ENCODE results near the gene MFAP3.
A peak's percentile ranks its signal among the peaks of the same experiment; 100 is the strongest.
"Not testable (repeated sequence)": the region's sequence is repeated elsewhere in the genome, so short reads cannot be mapped to it uniquely, and the experiment has no call there.

The MFAP3 gene

DNA sequence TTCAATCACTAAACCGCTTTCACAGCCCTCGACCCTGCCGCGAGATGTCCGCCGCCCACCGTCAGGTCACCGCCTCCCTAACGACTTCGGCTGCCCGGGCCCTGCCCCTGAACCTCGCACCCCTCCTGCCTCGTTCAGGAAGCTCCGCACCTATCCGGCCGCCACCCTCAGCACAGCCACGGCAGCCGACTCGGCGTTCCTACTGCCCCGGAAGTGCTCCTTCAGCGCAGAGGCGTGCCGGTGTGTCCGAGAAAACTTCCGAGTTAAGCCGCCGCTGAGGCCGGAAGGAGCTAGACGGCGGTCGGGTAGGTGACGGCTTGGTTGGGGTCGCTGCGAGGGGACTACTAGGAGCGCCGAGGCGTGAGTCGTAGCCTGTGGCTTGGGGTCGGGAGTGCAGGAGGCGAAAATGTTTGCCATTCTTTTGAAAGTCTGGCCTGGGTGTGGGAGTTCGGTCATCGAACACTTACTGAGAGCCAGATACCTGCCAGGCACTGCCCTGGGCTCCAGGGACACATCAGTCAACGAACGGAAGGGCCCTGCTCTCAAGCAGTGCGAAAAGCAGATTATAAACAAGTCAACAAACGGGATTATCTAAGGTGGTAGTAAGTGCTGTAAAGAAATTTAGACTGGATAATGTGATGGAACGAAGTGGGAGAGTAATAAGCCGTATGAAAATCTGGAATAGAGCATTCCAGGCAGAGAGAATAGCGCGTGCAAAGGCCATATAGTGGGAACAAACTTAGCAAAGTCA is at the start of gene MFAP3, which contains the start of gene FAM114A2:
Gene MFAP3, plus strand, starts transcription at position 261 of the 751 bp plus-strand sequence. CDS start 10,756 bp downstream, outside the sequence.
Gene FAM114A2, minus strand, starts transcription at position 204 of the 751 bp plus-strand sequence. CDS start 3,957 bp downstream, outside the sequence.
- peak; percentile 83 for DNase-seq

DNA sequence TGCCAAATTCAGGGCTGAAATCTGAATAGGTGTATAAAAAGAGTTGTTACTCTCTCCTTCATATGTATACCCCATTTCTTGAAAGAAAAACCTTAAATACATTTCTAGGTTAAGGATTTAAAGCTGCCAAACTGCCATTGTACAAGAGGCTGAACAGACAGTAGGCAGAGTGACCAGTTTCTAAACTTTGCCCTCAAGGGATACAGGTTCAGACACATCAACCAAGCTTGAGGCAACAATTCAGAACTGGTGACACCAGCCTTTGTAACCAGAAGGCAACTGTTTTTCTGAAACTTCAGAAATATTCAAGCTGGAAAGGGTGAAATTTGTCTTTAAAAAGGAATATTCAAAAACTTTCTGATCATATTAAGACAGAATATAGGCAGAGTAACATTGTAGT is 47.6 kb upstream of the MFAP3 start:
- no peak for DNase-seq

DNA sequence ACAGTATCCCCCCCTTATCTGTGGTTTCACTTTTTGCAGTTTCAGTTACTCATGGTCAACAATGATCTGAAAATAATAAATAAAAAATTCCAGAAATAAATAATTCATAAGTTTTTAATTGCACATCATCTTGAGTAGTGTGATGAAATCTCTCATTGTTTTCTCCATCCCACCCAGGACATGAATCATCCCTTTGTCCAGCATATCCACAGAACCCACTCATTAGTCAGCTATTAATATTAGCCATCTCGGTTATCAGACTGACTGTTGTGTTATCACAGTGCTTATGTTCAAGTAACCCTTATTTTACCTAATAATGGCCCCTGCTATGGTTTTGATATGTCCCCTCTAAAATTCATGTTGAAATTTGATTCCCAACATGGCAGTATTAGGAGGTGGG is 40.8 kb upstream of the MFAP3 start:
- DNase-seq = no peak

DNA sequence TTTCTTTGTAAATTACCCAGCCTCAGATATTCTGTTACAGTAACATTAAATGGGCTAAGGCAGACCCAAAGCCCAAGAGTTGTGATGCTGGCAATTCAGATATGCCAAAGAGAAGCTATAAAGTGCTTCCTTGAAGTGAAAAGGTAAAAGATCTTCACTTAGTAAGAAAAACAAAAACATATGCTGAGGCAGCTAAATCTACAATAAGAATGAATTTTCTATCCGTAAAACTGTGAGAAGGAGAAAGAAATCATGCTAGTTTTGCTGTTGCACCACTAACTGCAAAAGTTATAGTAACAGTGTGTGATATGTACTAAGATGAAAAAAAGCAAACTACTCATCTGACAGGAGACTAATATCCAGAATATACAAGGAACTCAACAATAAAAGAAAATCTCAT is 40.0 kb upstream of the MFAP3 start:
- no peak for DNase-seq

DNA sequence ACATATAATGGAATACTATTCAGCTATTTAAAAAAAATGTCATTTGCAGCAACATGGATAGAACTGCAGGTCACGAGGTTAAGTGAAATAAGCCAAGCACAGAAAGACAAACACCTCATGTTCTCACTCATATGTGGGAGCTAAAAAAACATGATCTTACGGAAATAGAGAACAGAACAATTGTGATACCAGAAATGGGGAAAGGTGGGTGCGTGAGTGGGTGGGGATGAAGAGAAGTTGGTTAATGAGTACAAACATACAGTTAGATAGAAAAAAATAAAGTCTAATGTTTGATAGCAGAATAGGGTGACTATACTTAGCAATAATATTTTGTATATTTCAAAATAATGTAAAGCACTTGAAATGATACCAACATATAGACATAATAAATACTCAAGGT is 38.8 kb upstream of the MFAP3 start:
- DNase-seq = no peak

DNA sequence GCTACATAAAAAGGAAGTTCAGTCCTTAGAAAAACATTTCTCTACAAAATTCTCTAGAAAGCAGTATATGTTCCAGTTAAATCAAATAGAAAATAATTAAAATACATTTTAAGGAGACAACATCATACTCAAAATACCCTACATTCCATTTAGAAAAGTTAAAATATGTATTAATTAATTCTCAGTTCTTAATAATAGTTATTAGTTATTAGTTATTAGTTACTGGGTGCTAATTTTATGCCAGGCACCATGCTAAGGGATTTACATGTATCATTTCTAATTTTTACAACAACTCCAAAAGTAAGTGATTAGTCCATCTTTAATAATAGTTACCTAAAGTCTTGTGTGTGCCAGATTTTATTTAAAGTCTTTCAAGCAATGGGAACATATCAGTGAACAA is 38.1 kb upstream of the MFAP3 start:
- no peak for DNase-seq

DNA sequence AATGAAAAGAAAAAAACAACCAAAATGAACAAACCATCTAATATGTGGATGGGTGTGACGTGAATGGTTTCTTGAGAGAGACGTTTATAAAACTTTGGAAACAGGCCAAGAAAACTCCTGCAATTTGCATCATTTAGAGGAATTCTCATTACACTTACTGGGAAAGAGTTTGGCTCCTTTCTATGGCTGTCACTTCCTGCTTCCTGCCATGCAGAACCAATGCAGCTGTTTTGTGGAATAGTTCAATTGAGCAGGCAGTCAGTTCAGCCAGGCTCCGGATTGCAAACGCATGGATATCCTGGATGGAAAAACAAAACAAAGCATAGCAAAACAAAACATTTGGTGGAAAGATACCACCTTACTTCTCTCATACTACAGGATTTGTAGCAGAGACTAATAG is 36.7 kb upstream of the MFAP3 start:
- DNase-seq = no peak

DNA sequence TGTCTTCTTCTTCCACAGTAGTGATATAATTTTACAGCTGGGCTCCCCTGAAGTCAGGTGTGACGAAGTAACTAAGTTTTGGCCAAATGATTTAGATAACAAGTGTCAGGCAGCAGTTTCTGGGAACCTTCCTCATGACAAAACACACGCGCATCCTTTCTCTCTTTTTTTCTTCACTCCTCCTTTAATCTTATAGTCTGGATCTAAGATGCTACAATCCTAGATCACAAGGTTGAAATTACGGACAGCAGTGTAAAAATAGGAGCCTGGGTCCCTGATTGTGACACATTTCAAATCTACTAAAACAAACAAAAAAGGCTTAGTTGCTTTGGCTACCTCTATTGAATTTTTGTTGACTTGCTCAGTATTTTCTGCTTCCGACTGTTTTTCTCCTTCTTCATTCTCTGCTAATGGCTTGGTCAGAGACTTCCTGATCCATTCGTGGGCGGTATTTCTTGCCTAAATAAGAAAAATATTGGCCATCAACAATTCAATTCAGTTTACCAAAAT is 36.2 kb upstream of the MFAP3 start:
- no peak for DNase-seq

DNA sequence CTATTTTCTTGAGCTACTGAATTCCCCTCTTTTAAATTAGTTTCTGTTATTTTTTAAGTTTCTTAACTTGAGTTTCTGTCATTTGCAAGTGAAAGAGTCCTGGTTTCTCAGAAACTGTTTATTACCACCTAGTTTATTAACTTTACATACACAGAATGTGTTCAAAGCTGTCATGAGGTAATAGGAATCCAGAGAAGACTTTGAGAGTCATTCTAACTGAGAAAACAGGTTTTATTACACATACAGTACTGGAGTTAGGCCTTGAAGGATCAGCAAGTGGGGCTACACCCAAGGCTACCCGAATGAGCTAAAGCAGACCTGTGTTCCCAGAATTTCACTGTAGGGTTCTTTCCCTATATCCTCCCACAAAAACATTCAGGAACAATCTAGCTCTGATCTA is 33.1 kb upstream of the MFAP3 start:
- no peak for DNase-seq

DNA sequence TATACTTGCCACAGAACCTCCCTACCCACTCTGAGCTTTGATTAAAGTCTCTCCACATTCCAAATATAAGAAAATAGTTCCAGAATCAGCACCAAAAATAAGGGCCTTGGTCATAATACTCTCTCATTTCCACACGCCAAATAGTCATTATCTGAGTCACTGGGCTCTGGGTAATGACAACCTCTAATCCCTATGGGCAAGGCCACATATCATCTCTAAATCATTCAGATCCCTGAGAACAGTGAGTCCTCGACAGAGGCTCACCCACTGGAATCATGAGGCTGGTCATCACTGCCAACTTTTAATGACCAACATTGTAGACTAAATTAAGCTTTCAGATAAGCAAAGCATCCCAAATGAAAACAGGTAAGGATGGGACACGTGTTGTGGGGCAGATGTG is 28.1 kb upstream of the MFAP3 start:
- DNase-seq = no peak

DNA sequence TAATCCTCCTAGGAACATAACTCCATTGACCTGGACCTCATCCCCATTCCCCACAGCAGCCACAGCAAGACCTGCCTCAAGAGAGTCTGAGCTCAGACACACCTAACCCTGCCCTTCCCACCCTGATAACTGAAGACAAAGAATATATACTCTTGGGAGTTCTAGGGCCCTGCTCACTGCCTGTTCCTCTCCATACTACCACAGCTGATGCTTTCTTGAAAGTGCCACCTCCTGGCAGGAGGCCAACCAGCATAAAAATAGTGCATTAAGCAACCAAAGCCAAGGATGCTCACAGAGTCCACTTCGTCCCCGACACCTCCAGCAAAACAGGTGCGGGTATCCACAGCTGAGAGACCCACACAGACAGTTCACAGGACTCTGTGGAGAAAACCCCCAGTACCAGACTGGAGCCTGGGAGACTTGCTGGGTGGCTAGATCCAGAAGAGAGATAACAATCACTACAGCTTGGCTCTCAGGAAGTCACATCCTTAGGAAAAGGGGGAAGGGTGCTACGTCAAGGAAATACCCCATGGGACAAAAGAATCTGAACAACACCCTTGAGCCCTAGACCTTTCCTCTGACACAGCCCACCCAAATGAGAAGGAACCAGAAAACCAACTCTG is 23.6 kb upstream of the MFAP3 start:
- DNase-seq = no peak

DNA sequence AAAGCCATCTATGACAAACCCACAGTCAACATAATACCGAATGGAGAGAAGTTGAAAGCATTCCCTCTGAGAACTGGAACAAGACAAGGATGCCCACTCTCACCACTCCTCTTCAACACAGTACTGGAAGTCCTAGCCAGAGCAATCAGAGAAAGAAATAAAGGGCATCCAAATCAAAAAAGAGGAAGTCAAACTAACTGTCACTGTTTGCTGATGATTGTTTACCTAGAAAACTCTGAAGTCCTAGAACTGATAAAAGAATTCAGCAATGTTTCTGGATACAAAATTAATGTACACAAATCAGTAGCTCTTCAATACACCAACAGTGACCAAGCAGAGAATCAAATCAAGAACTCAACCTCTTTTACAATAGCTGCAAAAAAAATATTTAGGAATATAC is 19.8 kb upstream of the MFAP3 start:
- not testable (repeated sequence) for DNase-seq

DNA sequence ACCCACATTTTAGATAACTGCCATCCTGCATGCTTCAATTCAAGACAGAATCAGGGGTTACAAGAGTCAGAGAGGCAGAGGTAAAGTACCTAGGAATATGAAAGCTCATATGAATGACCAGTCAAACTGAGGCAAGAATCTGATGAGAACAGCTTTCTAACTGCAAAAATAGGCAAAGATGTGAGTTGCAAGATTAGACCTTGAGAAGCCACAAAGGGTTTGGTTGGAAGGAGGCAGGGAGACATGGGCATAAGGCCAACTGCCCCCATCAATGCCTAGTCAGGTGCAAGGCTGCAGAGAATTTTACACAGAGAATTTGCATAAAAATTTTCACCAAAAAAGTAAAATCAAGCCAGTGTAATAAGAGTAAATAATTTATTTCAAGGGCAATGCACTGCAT is 12.8 kb upstream of the MFAP3 start:
- DNase-seq = no peak

DNA sequence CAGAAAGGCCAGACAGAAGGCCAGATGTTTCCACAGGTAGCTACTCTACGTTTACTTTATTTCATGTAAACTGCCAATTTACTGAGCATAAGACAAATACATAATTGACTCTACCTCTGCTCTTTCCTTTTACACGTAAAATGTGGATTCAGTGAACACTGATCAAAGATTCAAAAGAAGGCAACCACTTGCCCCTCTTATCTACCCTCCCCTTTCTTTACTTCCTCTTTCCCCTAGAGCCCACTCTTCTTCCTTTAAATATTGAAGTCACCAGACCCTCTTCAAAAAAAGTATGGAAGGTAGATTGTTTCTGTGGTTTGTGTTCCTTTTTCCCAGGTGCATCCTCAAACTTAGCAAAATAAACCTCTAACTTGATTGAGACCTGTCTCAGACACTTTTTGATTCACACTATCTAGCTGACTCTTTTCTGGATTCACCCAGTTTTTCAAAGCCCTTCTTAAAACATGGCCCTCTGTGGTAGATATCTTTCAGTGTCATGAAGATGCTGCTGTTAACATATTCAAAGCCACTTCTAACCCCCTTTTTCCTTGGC is 6.8 kb upstream of the MFAP3 start:
- no peak for DNase-seq

DNA sequence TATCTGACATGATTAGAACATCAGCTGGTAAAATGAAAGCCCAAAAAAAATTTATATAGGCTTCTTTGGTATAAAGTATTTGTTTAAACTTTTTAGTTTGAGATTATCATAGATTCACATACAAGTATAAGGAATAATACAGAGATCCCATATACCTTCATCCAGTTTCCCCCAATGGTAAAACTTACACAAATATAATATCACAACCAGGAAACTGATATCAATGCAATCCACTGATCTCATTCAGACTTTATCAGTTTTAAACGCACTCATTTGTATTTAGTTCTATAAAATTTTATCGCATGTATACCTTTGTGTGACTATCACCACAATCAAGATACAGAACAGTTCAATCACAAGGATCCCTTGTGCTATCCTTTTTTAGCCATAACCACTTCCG is 3.8 kb upstream of the MFAP3 start:
- DNase-seq = no peak

DNA sequence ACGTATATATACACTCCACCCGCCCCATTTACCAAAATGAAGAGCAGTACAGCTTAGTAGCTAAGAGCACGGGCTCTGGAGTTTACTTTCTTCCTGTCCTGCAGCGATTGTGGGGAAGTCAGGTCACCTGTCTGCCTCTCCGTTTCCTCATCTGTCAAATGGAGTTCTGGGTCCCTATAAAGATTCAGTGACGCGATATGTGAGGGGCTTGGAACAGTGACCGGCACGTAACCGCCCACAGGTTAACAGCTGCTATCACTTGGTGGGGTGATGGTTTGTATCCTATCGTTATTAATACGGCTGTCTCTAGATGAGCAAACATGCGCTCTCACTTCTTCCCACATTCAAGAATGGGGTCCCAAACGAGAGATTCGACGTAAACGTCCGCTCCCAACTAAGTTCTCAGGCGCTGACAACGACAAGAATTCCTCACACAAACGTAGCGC is 483 bp upstream of the MFAP3 start:
- no peak for DNase-seq

DNA sequence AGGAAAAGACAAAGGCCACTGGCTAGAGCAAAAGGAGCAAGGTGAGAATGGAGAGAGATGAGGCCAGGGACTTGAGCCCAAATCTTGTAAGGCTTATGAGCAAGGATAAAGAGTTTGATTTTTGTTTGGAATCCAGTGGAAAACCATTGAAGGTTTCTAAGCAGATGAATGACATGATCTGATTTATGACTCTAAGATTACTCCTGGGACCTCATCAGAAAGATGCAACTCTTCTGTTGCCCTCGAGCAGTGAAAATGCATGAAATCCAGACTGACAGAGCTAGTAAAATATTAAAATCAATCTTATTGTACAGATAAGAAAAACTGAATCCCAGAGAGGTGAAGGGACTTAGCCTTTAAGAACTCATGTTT is 677 bp downstream of the MFAP3 start:
- no peak for DNase-seq

DNA sequence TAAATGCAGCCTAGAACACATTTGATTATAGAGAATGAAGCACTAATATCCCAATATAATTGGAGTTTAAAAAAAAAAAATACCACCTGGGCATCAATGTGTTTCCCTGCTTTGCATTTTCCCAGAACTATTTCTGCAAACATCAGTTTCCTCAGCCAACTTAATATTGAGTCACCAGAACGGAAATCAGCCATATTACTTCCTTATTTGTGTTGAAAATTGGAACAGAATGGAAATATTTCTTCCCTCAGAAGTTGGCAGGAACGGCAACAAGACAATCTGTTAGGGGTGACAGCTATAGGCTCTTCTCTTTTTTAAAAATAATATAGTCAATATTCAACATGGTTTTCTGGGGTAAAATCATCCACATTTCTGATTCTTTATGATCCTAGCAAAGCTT is 4.0 kb downstream of the MFAP3 start:
- no peak for DNase-seq

DNA sequence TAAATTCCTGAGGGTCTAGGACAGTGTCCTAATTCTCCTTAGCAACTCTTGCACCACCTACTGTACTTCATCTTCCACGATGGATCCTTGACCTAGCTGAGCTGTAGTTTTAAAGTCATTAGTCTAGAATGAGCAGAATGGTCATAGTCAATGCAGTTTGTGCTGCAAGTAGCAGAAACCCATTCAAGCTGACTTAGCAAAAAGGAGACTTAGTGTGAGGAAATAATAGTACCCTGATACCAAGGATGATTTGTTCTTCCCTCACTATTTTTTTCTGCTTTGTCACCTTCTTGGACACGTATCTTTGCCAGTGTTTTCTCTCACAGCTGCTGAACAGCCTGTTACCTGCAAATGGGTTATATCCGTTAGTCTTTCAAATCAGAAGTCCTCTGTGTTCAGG is 5.3 kb downstream of the MFAP3 start:
- DNase-seq = no peak

DNA sequence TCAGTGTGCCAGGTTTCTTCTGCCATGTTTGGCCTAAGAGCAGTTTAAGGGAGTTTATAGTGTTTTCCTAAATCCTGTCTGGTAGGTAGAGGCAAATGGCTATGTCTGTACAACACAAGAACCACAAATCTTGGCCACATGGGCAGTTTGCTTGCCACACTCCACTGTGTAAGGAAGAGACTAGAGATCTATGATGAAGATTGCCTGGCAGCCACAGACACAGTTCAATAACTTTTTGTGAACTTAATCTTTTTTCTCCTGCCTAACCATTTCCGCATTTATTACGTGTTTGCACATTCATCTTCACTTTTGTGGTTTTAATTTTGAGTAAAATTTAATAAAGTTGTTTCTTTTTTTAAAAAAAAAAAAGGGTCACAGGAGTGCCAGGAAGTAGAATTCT is 5.8 kb downstream of the MFAP3 start:
- no peak for DNase-seq

DNA sequence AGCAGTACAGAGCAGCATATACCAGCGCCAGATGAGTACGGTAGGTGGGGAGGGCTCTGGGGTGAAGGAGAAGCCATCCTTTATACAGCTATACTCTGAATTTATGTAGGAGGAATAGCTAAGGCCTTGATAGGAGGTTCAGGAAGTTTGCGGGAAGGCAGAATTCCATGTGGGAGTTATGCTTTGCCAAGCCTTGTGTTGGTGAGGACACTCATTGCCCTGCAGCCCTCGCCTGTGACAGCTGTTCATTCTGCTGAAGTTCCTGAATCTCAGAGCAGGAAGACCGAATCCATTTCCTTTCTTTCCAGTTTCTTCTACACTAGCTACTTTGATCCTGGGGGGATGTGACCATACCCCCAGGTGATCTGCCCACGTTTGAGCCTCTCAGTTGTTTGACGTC is 7.7 kb downstream of the MFAP3 start:
- DNase-seq = no peak

DNA sequence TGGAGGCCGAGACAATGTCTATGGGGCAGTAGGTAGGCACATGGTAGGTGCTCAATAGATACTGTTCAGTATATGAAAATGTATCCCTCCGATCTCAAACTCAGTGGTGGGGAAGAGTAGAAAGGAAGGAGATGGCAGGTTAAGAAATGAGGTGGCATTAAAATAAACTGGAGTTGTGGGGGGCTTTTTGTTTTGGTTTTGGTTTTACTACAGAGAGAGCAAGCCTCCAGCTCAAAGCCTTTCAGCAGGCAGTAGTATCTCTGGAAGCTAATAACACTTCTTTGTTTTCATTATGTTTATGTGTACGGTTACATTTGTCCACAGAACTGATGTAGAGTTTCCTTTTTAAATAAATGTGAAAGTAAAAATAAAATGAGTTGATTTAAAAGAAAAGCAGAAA is 8.6 kb downstream of the MFAP3 start:
- DNase-seq = no peak

DNA sequence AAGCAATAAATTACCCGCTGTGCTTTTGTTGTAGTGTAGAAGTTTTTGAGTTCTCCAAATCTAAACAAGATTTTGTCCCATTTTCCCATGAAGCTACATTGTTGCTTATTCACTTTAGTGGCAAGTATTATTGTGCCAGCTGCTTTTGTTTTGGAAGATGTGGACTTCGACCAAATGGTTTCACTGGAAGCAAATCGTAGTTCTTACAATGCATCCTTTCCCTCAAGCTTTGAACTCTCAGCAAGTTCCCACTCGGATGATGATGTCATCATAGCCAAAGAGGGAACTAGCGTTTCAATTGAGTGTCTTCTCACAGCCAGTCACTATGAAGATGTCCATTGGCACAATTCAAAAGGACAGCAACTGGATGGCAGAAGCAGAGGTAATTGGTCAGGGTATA is 10.9 kb downstream of the MFAP3 start:
- no peak for DNase-seq

DNA sequence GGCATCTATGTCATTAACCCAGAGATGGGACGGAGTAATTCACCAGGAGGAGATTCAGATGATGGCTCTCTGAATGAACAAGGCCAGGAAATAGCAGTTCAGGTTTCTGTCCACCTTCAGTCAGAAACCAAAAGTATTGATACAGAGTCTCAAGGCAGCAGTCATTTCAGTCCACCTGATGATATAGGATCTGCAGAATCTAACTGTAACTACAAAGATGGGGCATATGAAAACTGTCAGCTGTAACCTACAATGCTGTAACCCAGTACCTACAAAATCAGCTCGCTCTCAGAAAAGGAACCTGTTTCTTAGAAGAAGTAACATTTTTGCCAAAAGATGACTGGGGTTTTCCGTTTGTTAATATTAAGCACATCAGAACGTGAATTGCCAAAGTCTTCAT is 14.7 kb downstream of the MFAP3 start:
- DNase-seq = no peak

Data from amniotic stem cell (primary cell).